Measurements from ENCODE around the gene CWH43.
A peak's percentile ranks its signal among the peaks of the same experiment; 100 is the strongest.
"Not testable (repeated sequence)": the region's sequence is repeated elsewhere in the genome, so short reads cannot be mapped to it uniquely, and the experiment has no call there.

CWH43 gene

GRCh38 chr4:48944756-48945241 is 41.3 kb upstream of the CWH43 start:
- TF ChIP-seq CTCF (IDR thresholded peaks at IDR 0.05; ENCODE audit: low read depth, low read length) = peak; percentile 58
- Histone ChIP-seq H3K27ac (no peak overlapping the region), H3K27me3 (ENCODE audit: insufficient read depth, low read depth, severe bottlenecking) (no peaks in the 10 kb centered on the region), H3K9me3 (ENCODE audit: severe bottlenecking) (no peaks in the 10 kb centered on the region), H3K4me3 (ENCODE audit: low read depth, low read length) (no peak overlapping the region), H3K36me3 (no peaks in the 10 kb centered on the region)
- DNase-seq = peak; percentile 30

GRCh38 chr4:48945981-48946380 is 40.1 kb upstream of the CWH43 start:
- H3K36me3 ChIP-seq = no peaks in the 10 kb centered on the region
- H3K27me3 ChIP-seq (ENCODE audit: insufficient read depth, low read depth, severe bottlenecking) = no peaks in the 10 kb centered on the region
- H3K9me3 ChIP-seq (ENCODE audit: severe bottlenecking) = no peaks in the 10 kb centered on the region
- no peak overlapping the region for H3K4me3 ChIP-seq (ENCODE audit: low read depth, low read length)
- TF ChIP-seq CTCF (IDR thresholded peaks at IDR 0.05; ENCODE audit: low read depth, low read length) = no peak
- no peak overlapping the region for H3K27ac ChIP-seq
- DNase-seq = no peak

- Histone ChIP-seq H3K9me3 (ENCODE audit: severe bottlenecking) (no peaks in the 10 kb centered on the region), H3K27ac (no peak overlapping the region), H3K4me3 (ENCODE audit: low read depth, low read length) (no peak overlapping the region), H3K27me3 (ENCODE audit: insufficient read depth, low read depth, severe bottlenecking) (no peaks in the 10 kb centered on the region), H3K36me3 (no peaks in the 10 kb centered on the region)
- TF ChIP-seq CTCF (IDR thresholded peaks at IDR 0.05; ENCODE audit: low read depth, low read length) = no peak
- no peak for DNase-seq
These were observed 38.3 kb upstream of the CWH43 start for GRCh38 chr4:48947731-48948130.

GRCh38 chr4:48949086-48949485 is 37.0 kb upstream of the CWH43 start:
- H3K4me3 ChIP-seq (ENCODE audit: low read depth, low read length) = no peak overlapping the region
- TF ChIP-seq CTCF (IDR thresholded peaks at IDR 0.05; ENCODE audit: low read depth, low read length) = no peak
- no peak overlapping the region for H3K27ac ChIP-seq
- DNase-seq = no peak
- no peaks in the 10 kb centered on the region for H3K36me3 ChIP-seq
- no peaks in the 10 kb centered on the region for H3K27me3 ChIP-seq (ENCODE audit: insufficient read depth, low read depth, severe bottlenecking)
- H3K9me3 ChIP-seq (ENCODE audit: severe bottlenecking) = no peaks in the 10 kb centered on the region

- Histone ChIP-seq H3K27me3 (ENCODE audit: insufficient read depth, low read depth, severe bottlenecking) (no peaks in the 10 kb centered on the region), H3K9me3 (ENCODE audit: severe bottlenecking) (no peaks in the 10 kb centered on the region), H3K36me3 (no peaks in the 10 kb centered on the region), H3K4me3 (ENCODE audit: low read depth, low read length) (no peak overlapping the region), H3K27ac (no peak overlapping the region)
- no peak for DNase-seq
- no peak for TF ChIP-seq CTCF (IDR thresholded peaks at IDR 0.05; ENCODE audit: low read depth, low read length)
These were observed 36.4 kb upstream of the CWH43 start for GRCh38 chr4:48949518-48950219.

GRCh38 chr4:48954314-48954713 is 31.8 kb upstream of the CWH43 start:
- Histone ChIP-seq H3K27me3 (ENCODE audit: insufficient read depth, low read depth, severe bottlenecking) (no peaks in the 10 kb centered on the region), H3K9me3 (ENCODE audit: severe bottlenecking) (no peaks in the 10 kb centered on the region), H3K4me3 (ENCODE audit: low read depth, low read length) (no peak overlapping the region), H3K27ac (no peak overlapping the region), H3K36me3 (no peaks in the 10 kb centered on the region)
- DNase-seq = no peak
- TF ChIP-seq CTCF (IDR thresholded peaks at IDR 0.05; ENCODE audit: low read depth, low read length) = no peak

GRCh38 chr4:48957366-48957765 is 28.7 kb upstream of the CWH43 start:
- H3K27me3 ChIP-seq (ENCODE audit: insufficient read depth, low read depth, severe bottlenecking); H3K4me3 ChIP-seq (ENCODE audit: low read depth, low read length); DNase-seq; H3K27ac ChIP-seq; H3K36me3 ChIP-seq; H3K9me3 ChIP-seq (ENCODE audit: severe bottlenecking): not testable (repeated sequence)
